Middle frontal gyrus (tissue), 1 donor: ENCODE results near the gene KLF4.

Source experiments
- DNase-seq: peaks from one replicate; pipeline ENCODE4 v3.0.0-alpha.2; 2015; ENCODE audit warnings: low spot score; ENCODE audit errors: extremely low spot score

Gene KLF4

DNA sequence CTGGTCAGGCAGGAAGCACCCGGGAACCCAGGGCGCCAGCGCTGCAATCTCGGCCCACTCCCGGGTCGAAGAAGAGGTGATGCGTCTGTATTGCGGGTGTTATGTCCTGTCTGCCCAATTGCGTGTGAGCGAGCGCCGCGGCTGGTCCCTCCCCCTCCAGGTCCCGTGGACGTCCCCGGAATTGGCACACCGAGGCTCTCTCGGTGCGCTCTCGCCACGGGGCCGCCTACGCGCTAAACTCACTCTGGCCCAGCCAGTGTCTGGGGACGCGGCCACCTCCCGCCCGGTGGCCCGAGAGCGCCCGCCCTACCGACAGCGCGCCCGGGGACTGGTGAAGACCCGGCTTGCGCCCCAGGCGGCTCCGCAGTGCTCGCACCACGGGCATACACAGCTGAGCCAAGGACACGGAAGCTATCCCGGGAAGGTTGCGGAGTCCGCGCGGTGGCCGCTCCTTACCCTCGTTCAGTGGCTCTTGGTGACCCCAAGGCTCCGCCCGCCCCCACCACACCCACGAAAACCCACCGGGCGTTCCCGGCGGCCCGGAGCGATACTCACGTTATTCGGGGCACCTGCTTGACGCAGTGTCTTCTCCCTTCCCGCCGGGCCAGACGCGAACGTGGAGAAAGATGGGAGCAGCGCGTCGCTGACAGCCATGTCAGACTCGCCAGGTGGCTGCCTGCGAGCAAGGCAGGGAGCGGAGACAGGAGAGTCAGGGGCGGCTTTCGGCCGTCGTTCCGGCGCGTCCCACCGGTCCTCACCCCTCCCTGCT, 1.0 kb downstream of the KLF4 start:
- DNase-seq = no peak

- no peak for DNase-seq
Measured at GRCh38 chr9:107487521-107488374, 1.8 kb downstream of the KLF4 start.

- DNase-seq = no peak
Measured at GRCh38 chr9:107486674-107487520, 2.7 kb downstream of the KLF4 start.

GRCh38 chr9:107485458-107486043, 4.0 kb downstream of the KLF4 start:
- DNase-seq = no peak

DNA sequence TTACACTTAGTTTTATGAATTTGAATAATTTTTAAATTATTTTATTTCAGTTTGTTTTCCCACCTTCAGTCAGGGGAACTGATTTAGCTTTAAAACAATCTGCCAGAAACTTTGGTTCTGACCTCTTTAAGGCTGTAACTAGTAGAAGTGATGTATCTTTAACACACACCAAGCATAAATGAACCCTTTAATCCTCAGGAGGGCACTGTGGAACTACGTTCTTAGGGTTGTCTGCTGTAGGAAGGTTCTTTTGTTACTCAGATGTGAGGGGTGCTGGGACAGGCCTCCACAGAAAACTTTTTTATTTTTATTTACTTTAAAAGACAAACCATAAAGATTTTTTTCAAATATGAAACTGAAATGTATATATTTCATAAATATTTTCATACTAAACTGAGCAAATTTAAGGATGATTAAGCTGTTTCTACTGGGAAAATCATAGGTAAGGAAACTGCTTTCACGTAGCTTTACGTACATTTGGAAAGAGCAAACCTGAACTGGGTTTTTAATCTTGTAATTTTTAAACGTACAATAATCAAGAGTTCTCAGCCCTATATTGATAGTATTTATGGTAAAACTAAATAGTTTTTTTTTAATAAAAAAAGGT, 5.3 kb downstream of the KLF4 start:
- DNase-seq = peak; percentile 55

DNA sequence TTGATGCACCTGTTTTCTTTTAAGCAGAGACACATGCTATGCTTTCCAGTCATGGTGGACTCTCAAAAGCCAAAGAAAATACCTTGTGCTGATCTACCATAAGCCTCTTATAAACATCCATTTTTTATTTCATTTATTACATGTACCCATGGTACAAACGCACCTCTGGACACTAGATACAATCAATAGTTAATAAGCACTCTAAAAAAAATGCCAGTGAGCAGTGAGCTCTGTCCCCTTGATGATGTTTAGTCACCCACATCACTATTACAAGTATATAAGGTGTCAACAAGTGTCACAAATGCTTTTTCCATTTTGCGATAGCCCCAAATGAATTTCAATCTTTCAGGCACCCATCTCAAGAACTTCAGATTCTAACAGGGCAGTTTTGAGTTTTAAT, 5.9 kb downstream of the KLF4 start:
- DNase-seq = no peak

GRCh38 chr9:107481035-107481434, 8.5 kb downstream of the KLF4 start:
- no peak for DNase-seq

- no peak for DNase-seq
Measured at GRCh38 chr9:107480386-107480789, 9.2 kb downstream of the KLF4 start.

DNA sequence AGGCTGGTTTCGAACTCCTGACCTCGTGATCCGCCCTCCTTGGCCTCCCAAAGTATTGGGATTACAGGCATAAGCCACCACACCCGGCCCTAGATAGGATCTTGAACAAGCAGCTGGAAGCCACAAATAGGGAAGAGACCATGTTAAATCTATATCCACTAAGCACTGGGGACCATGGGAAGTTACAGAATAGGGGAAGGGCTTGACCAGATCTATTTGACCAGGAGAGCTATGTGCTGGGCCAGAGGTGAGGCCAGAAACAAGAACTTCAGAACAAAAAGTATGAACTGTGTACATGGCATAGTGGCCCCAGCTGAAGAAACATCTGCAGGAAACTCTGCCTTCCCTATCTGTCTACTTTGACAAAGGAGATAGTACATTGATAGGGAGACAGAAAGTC, 10.8 kb downstream of the KLF4 start:
- no peak for DNase-seq

DNA sequence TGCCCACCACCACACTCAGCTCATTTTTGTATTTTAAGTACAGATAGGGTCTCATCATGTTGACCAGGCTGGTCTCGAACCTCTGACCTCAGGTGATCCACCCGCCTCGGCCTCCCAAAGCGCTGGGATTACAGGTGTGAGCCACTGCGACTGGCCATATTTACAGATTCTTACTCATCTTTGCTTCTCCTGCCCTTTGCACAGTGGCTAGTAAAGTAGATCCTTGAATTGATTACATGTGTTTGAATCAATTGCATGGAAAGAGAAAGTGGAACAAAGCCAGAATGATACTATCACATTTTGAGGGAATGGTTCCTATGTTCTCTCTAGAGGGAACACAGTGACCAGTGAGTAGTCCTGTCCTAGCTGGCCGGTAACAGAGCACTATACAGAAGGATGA, 15.4 kb downstream of the KLF4 start:
- DNase-seq = no peak

DNA sequence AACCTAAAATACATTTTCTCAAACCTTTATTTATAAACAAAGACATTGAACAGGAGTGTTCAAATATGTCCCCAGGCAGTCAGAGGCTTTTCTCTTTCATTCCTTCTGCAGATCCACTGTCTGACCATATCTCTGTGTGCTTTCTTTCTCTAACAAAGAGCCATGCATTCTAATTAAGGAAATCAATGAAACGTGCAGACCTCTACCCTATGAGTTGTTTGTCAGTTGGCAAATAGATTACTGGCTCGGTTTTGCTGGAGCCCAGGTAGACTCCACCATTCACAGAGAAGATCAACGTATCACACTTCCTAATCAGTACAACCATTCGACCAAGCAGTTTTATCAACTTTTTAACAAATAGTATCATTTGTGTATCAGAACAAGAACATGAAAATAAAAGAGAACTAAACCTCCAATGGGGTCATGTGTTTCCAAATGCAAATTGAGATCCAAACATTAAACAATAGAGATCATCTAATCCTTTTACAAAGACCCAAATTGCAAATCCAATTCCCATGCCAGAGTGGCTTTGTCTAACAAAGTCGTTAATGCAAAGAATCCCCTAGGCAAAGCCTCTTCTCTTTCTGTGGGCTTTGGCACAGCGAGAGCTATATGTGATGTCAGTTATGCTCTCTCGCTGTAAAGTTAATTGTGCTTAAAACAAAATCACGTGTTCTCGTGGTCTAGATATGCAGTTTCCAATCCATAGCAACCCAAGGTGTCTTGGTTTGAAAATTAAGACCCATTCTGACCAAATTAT, 16.8 kb downstream of the KLF4 start:
- DNase-seq = no peak

- no peak for DNase-seq
Measured at GRCh38 chr9:107471552-107471951, 18.0 kb downstream of the KLF4 start.

GRCh38 chr9:107467416-107467815, 22.2 kb downstream of the KLF4 start:
- no peak for DNase-seq

- DNase-seq = no peak
Measured at GRCh38 chr9:107466826-107467225, 22.7 kb downstream of the KLF4 start.

DNA sequence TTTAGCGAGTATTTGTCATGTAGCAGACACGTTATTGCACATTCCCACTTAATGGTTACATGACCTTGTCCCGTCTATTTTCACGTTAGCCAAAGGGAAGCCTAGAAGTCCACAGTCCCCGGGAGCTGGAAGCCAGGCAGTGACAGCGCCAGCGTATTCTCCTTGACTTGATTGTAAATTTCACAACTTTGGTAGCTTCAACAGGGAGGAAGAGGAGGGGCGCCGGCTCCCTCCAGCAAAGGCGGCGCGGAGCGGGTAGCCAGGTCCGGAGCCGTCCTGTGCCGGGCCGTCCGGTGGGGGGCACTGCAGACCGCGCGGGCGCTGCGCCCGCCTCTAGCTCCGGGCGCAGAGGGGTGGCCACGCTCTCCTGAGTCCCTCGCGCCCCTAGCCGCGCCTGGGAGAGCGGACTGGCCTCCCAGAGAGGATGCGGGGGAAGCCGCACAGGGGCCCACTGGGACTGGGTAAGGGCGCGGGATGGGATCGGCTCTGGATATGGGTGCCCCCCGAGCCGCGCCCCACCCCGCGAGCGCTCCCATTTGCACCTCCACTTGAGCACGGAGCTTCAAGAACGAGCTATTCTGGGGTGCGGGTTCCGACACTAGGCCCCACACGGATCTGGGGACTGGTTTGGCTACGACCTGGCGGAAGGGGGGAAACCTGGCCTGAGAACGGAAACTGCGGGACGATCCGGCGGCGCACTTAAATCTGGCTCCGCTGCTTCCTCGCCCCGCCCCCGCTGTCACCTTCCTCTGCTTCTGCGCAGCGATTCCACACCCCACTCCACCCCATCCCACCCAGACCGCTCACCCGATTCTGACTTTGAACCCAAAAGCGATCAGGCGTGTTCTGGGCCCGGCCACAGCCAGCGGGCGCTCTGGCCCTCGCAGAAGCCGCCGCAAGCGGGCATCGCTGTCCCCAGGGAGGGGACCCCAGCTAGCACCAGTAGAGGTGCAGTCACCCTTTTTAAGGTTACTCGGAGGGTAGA, 23.8 kb downstream of the KLF4 start:
- no peak for DNase-seq

DNA sequence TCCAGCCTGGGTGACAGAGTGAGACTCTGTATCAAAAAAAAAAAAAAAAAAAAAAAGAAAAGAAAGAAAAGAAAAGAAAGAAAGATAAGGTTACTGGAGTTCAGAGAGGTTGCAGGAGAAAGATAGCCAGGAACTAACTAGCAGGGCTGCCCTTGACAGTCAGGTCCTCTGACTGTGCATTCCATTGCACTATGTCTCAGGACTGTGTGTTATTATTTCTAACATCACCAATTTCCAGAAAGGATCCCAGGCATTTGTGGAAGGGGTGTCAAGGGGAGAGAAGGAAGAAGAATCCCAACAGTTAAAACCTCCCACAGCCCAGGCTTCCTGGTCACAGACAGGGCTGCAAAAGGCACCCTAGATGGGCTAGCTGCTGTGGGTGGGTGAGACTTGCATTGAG, 25.1 kb downstream of the KLF4 start:
- DNase-seq = no peak

GRCh38 chr9:107462691-107463090, 26.9 kb downstream of the KLF4 start:
- no peak for DNase-seq

DNA sequence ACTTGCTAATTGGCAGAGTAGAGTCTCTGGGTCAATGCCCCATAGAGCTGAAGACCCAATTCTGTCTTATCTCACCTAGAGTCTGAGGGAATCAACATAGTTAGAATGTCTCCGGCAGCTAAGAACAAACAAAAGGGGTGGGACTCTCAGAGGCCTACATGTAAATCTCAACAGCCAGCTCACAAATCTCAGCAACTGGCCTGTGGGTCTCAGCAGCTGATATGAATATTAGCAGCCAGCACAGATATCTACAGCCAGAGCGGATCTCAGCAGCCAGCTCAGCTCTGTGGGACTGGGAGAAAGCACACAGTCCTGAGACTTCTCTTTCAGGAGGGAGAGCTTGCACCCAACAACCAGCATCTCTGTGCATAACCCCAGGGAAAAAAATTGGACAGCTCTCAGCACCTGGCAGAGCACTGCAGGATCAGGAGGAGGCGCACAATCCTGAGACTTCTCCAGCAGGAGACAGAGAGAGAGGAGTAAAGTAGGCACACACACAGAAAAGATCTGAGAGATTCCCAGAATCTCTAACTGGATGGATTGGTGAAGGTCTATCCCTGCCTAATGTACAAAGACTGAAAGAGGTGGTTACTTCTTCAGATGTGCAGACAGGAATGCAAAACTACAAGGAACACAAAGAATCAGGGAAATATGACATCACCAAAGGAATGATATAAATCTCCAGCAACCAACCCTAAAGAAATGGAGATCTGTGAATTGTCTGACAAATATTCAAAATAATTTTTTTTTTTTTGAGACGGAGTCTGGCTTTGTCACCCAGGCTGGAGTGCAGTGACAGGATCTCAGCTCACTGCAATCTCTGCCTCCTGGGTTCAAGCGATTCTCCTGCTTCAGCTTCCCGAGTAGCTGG, 29.2 kb downstream of the KLF4 start:
- DNase-seq = no peak
